Occipital lobe (tissue), 2 donors: Measurements from ENCODE around the gene PTPRM. TPM values are rescaled to one million over a fixed set of nuclear protein-coding genes. Genes with fewer than 3 reads are reported as not detected.
"Not testable (repeated sequence)": the region's sequence is repeated elsewhere in the genome, so short reads cannot be mapped to it uniquely, and the experiment has no call there.

Experiments used
- DNase-seq: peaks from one replicate; lab custom pipeline; 2025; lab: John Stamatoyannopoulos, UW
- total RNA-seq: library from RNA; depleted of rRNA; stranded (reverse); fragments of >200 nt; gene quantifications from one replicate; pipeline ENCODE4 v1.2.3, GENCODE V29; 2014

PTPRM gene
- total RNA-seq, 1 donor from 2014 or later = 45.4 TPM

GRCh38 chr18:7941533-7941932 lies 374.4 kb downstream of the PTPRM start:
- DNase-seq = no peak

- DNase-seq = no peak
Observed at GRCh38 chr18:7945882-7946281, 378.8 kb downstream of the PTPRM start.

DNA sequence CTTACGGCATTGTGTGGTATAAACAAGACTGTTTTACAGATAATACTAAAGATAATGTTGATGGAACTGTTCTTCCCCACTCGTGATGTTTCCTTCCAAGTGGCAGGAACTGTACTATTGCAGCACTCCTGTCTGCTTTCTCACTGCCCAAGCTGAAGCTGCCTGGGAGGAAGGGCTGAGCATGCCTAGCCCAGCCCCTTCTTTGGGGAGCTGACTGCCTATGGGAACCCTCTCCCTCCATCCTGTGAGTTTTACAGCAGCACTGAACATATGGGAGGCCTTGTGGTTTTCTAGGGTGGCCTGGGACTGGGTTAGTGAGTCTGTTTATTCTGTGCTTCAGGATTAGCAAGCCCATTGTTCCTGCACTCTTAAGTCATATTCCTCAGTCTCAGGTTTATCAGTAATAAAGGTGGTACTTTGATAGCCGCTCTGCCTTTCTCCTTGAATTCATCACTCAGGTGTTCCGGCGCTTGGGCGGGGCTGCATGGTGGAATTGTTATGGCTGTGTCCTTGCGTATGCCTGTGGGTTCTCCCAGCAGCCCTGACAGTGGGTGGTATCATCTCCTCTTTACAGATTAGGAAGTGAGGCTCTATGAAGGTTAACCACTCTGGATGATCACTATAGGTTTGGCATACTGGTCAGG lies 379.7 kb downstream of the PTPRM start:
- peak; percentile 20 for DNase-seq

DNA sequence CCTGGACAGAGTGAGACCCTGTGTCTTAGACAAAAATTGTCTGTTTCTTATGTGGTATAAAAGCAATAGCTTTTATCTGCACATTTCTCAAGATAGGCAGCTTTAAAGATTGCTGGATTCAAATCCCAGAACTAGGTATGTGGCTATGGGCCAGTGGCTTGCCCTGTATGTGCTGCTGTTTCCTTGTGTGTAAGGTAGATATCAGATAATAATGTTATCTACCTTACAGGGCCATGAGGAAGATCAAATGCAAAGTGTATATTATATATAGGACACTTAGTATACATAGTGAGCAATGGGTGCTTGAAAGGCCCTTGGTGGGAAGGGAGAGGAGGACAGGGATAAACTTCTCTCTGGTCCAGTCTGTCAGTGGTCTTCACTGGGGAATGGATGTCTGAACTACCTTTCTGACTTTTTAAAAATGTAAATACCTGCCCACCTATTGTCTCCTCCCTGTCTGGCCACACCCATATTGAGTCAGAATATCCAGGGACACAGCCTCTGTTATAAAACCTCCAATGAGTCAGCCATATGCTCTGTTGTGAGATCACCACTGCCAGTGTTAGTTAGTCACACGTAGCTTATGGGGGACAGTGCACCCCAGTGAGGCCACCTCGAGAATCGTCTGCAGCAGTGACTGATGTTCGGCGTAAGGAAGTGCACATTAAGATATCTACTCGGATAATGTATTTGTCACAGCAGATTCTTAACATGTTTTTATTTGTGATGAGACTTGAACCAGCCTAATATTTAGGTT lies 383.4 kb downstream of the PTPRM start:
- no peak for DNase-seq

DNA sequence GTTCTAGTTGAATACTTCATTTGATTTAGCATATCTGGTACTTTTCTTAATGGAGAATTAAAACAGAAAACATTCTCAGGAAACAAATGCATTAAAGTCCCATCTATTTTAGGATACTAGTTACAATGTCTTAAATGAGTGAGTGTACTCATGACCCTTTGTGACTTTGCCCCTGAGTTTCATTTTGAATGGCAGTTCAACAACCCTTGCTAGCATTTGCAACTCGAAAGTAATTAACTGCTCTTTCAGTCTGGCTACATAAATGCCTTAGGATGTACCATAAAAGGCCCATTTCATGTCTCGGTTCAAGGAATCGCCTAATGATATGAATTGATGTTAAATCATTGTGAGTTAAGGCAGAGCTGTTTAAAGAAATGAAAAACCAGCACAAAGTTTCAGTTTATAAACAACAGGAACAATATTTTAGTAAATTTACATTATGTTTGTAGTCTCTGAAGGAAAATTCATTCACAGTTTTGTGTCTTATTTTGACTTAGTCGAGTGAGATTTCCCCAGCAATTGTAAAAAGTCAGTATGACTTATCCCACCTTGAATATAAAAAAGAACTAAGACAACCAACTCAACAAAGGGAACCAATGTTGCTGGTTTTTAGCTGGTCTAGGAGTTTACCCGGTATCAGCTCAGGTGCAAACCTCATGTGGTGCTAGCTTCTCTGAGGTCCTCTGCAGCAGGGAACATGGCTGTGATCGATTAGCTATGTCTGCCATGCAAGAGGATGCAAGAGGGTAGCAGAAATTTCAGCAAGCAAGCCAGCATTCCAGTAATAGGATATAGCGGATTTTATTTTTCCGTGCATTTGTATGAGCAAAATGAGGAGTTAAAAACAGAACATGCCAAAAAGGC lies 386.2 kb downstream of the PTPRM start:
- DNase-seq = no peak

- no peak for DNase-seq
Observed at GRCh38 chr18:7954238-7954637, 387.1 kb downstream of the PTPRM start.

GRCh38 chr18:7955175-7955574 lies 388.1 kb downstream of the PTPRM start:
- no peak for DNase-seq

- DNase-seq = no peak
Observed at GRCh38 chr18:7957297-7957696, 390.2 kb downstream of the PTPRM start.

- DNase-seq = no peak
Observed at GRCh38 chr18:7958081-7958896, 391.2 kb downstream of the PTPRM start.

DNA sequence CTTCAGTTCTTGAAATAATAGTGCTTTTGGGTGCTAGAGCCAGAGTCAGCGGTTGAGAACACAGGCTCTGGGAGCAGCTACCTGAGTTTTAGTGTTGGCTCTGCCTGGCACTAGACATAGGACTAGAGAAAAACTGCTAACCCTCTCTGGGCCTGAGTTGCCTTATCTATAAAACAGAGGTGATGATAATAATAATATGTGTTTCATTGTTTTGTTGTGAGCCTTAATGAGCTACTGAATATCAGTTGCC lies 391.7 kb downstream of the PTPRM start:
- DNase-seq = no peak

DNA sequence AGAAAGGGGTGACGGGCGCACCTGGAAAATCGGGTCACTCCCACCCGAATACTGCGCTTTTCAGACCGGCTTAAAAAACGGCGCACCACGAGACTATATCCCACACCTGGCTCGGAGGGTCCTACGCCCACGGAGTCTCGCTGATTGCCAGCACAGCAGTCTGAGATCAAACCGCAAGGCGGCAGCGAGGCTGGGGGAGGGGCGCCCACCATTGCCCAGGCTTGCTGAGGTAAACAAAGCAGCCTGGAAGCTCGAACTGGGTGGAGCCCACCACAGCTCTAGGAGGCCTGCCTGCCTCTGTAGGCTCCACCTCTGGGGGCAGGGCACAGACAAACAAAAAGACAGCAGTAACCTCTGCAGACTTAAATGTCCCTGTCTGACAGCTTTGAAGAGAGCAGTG lies 399.6 kb downstream of the PTPRM start:
- not testable (repeated sequence) for DNase-seq

DNA sequence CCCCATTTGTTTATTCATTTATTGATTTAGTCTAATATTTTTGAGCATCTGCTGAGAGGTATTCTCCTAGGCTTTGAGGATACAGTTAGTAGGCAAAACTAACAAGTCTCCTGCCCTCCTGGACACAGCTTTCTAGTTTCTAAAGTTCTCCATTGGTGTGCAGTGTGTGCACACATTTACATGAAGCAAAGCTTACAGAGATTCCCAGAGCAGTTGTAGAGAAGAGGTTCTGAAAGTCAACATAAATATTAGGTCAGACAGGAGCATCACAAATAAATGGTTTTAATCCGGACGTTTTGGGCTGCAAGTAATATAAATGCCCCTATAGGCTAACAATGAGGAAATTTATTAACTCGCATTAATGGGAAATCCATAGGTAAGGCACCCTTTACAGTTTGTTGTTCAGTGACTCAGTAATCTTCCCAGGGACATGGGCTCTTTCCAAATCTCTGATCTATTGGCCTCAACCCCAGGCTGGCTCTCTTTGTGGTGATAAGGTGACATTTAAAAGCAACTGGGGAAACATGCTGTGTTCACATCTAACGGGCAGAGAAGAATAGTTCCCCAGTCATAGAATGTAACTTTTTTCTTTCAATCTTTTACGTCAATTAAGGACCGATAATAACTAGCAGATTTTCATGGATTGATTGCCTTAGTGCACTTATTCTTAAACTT lies 407.2 kb downstream of the PTPRM start:
- no peak for DNase-seq

DNA sequence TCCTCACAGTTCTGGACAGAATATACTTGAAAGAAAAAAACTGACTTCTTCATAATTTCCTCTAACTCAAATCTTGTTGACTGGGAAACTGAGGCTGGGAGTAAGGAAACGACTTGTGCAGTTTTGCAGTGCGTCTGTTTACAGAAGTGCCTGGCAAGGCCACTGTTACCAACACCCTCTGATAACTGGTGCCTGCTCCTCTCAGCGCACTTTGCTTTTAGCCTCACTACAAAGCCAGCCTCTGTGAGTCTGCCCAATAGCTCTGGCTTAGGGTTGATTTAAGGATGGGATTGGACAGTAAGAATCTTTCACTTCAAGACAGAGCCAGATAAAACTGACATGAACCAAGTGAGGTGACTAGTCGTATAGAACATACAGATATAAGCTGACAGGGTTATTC lies 410.8 kb downstream of the PTPRM start:
- no peak for DNase-seq

GRCh38 chr18:7978834-7979233 lies 411.7 kb downstream of the PTPRM start:
- DNase-seq = no peak

- no peak for DNase-seq
Observed at GRCh38 chr18:7979714-7980113, 412.6 kb downstream of the PTPRM start.

- DNase-seq = no peak
Observed at GRCh38 chr18:7980136-7980535, 413.0 kb downstream of the PTPRM start.

- no peak for DNase-seq
Observed at GRCh38 chr18:7980656-7981055, 413.5 kb downstream of the PTPRM start.

DNA sequence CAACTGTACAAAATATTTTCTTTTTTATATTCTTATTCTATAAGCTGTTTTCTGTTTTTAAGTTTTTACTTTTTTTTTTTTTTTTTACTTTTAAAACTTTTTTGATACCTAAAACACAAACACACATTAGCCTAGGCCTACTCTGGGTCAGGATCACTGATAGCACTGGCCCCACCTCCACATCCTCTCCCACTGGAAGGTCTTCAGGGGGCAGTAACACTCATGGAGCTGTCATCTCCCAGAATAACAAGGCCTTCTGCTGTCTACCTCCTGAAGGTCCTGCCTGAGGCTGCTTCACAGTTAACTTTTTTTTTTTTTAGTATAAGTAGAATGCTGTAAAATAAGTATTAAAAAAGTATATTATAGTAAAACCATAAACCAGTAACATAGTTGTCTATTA lies 415.1 kb downstream of the PTPRM start:
- no peak for DNase-seq

DNA sequence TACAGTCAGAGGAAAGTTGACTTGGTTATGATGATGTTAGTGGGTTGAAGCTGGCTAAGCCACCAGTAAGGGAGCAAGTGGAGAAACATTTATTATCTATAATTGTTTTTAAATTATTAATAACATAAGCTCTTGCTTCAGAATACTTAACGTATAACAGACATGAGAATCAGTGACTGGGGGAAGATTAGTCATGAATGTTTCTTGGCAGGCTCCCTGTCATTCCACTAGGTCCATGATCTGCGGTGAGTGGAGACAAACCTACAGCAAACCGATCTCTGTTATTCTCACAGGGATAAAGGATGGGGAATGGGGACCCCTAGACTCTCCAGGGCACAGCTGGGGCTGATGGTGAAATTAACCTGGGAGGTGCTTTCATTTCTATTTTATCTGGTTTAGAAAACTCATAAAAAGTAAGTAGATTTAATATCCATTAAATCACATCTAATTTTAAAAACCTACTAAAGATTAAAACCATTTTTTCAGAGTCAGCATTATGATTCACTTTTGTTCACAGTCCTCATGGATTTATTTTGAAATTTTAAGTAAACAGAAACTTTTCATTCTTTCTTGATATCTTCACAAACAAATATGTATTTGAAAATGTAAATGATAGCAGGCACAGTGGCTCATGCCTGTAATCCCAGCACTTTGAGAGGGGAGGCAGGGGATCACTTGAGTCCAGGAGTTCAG lies 420.3 kb downstream of the PTPRM start:
- DNase-seq = no peak

- DNase-seq = no peak
Observed at GRCh38 chr18:7990670-7991069, 423.6 kb downstream of the PTPRM start.
